Karpas-422 (cell line): ENCODE data around the gene COL2A1. TPM values are rescaled to one million over a fixed set of nuclear protein-coding genes. Genes with fewer than 3 reads are reported as not detected.

ENCODE experiments used
- DNase-seq: peaks from one replicate; pipeline ENCODE4 v3.0.0-alpha.2; 2015
- H2AFZ ChIP-seq: fragments of 200-600 bp; sonication (generic); 2 replicates; pipeline ENCODE4 v1.6.1; 2014; ENCODE audit warnings: antibody characterized with exemption, low read length, mixed read lengths
- H3K27ac ChIP-seq: fragments of 200-600 bp; sonication (generic); 2 replicates; pipeline ENCODE4 v1.5.1; 2014; ENCODE audit warnings: mild to moderate bottlenecking, low read length, moderate library complexity
- H3K27me3 ChIP-seq: fragments of 200-600 bp; sonication (generic); 2 replicates; pipeline ENCODE4 v1.6.1; 2014; ENCODE audit warnings: low read length, mixed read lengths
- H3K36me3 ChIP-seq: fragments of 200-600 bp; sonication (generic); 2 replicates; pipeline ENCODE4 v1.6.1; 2014; ENCODE audit warnings: low read length, mixed read lengths; ENCODE audit not compliant: insufficient read depth
- H3K4me1 ChIP-seq: fragments of 200-600 bp; sonication (generic); 2 replicates; pipeline ENCODE4 v1.6.1; 2014; ENCODE audit warnings: mild to moderate bottlenecking, low read length, mixed read lengths
- H3K4me2 ChIP-seq: fragments of 200-600 bp; sonication (generic); 2 replicates; pipeline ENCODE4 v1.6.1; 2014; ENCODE audit warnings: low read length, low read depth, mild to moderate bottlenecking; ENCODE audit not compliant: poor library complexity, severe bottlenecking
- H3K4me3 ChIP-seq: fragments of 200-600 bp; sonication (generic); 2 replicates; pipeline ENCODE4 v1.5.1; 2014; ENCODE audit warnings: mild to moderate bottlenecking, antibody characterized with exemption, low read length, mixed read lengths
- H3K79me2 ChIP-seq: fragments of 200-600 bp; sonication (generic); 2 replicates; pipeline ENCODE4 v1.6.1; 2014; ENCODE audit warnings: mild to moderate bottlenecking, low read length, mixed read lengths
- H3K9ac ChIP-seq: fragments of 200-600 bp; sonication (generic); 2 replicates; pipeline ENCODE4 v1.6.0; 2014; ENCODE audit warnings: low read length
- H3K9me2 ChIP-seq: fragments of 200-600 bp; sonication (generic), shearing (Covaris generic); replicated peaks from 2 replicates; pipeline ENCODE4 v1.6.0; 2014; ENCODE audit warnings: mild to moderate bottlenecking, low read length, moderate library complexity; ENCODE audit not compliant: insufficient read depth
- H3K9me3 ChIP-seq: fragments of 300-700, 200-600 bp; sonication (generic); 2 replicates; pipeline ENCODE4 v1.6.1; 2014; ENCODE audit warnings: low read length, mixed read lengths
- H4K20me1 ChIP-seq: fragments of 200-600 bp; sonication (generic); 2 replicates; pipeline ENCODE4 v1.6.1; 2014; ENCODE audit warnings: mild to moderate bottlenecking, antibody characterized with exemption, low read length, low read depth; ENCODE audit not compliant: insufficient read depth
- total RNA-seq: library from RNA; depleted of rRNA; stranded (reverse); fragments of >200 nt; shearing (Covaris generic); gene quantifications from 2 replicates; pipeline ENCODE4 v1.2.3, GENCODE V29; 2014; ENCODE audit warnings: low replicate concordance; rRNA removed

Gene COL2A1
- total RNA-seq: not detected in 2 replicates

DNA sequence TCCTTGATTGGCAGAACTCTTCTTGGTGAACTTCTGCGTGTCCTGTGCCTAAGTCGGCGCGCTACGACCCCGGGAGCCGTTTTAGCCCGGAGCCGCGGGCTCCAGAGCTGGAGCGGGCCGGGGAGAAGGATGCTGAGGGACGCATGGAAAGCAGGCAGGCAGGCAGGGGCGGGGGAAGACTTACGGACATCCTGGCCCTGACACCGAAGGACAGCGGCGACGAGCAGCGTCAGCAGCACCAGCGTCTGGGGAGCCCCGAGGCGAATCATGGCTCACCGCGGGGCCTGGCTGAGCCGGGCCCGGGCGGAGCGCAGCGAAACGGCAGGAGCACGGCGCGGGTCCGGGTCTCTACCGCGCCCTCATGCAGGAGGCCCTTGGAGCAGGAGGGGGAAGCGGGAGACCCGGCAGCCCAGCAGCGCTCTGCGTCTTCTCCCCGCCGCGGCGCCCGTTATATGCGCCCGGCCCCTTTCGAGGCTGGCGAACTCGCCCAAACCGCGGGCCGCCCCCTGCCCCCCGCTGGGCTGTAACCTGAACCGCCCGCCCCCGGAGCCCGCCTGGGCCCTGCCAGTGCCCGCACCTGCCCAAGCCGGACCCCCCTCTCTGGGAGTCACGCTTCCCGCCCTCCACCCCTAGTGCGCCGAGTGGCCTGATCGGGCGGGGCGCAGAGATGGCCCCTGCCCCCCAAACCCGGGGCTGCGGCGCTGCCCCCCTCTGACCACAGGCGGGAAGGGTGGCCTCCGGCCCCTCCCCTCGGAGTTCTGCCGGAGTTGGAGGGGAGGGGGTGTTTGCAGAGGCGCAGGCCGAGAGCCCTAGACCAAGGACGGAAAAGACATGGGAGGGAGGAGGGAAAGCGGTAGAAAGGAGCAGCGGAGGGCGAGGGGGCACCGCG, at the start of gene COL2A1:
TSS of gene COL2A1 (minus strand) at position 424 of the 889 bp plus-strand sequence. CDS start at position 269, 155 bp downstream.
- no peak within 1 kb of the TSS for H3K4me3 ChIP-seq
- DNase-seq: no peak

DNA sequence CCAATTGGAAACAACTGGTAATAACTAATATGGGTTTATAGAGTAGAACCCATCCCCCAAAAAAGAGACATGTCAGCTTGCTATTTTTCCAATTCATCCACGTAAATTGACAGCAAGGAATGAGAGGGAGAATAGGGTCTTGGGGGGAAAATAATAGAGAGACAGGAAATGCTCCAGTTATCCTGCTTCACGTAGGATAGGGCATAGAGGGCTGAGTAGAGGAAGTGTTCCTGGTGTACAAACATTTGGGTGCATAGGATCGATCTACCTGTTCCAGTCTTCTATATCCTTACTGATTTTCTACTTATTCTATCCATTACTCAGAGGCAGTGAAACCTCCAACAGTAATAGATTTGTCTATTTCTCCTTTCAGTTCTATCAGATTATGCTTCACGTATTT, 49.6 kb upstream of the COL2A1 start:
- Histone ChIP-seq H3K4me3 (no peak overlapping the region), H3K79me2 (no peaks in the 10 kb centered on the region), H3K9me3 (no peaks in the 10 kb centered on the region; the same call in 1 of the 2 replicates), H3K36me3 (peaks cover 5% of the 10 kb centered on the region; the same call in 1 of the 2 replicates), H2AFZ (no peak overlapping the region), H4K20me1 (no peaks in the 10 kb centered on the region), H3K4me1 (no peaks in the 10 kb centered on the region), H3K9ac (no peak overlapping the region), H3K9me2 (no peaks in the 10 kb centered on the region), H3K4me2 (no peak overlapping the region), H3K27ac (no peak overlapping the region), H3K27me3 (no peaks in the 10 kb centered on the region)
- no peak for DNase-seq

More for the DNA sequence above, at the start of gene COL2A1:
- H3K27ac ChIP-seq: no peak within 1 kb of the TSS
- H3K36me3 ChIP-seq: no peaks in the 10 kb centered on the region
- no peaks in the 10 kb centered on the region for H3K79me2 ChIP-seq
- H3K27me3 ChIP-seq: no peaks in the 10 kb centered on the region
- no peak within 1 kb of the TSS for H3K9ac ChIP-seq
- H2AFZ ChIP-seq: no peak within 1 kb of the TSS
- no peaks in the 10 kb centered on the region for H3K9me2 ChIP-seq
- H3K4me1 ChIP-seq: no peaks in the 10 kb centered on the region
- no peaks in the 10 kb centered on the region for H4K20me1 ChIP-seq
- H3K4me2 ChIP-seq: no peak within 1 kb of the TSS
- no peaks in the 10 kb centered on the region for H3K9me3 ChIP-seq

DNA sequence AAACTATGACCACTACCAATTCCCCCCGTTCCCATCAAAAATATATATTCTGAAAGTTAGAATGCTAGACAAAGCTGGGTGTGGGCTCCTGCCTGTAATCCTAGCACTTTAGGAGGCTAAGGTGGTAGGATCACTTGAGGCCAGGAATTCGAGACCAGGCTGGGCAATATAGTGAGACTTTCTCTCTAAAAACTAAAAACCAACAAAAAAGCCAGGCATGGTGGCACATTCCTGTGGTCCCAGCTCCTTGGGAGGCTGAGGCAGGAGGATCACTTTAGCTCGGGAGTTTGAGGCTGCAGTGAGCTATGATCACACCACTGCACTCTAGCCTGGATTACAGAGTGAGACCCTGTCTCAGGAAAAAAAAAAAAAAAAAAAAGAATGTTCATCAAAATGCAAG, 48.8 kb upstream of the COL2A1 start:
- Histone ChIP-seq H2AFZ (no peak overlapping the region), H3K27ac (no peak overlapping the region), H3K9ac (no peak overlapping the region), H3K4me3 (no peak overlapping the region), H3K9me3 (no peaks in the 10 kb centered on the region), H4K20me1 (no peaks in the 10 kb centered on the region), H3K4me1 (no peaks in the 10 kb centered on the region), H3K4me2 (no peak overlapping the region), H3K79me2 (no peaks in the 10 kb centered on the region), H3K36me3 (no peaks in the 10 kb centered on the region; the same call in 1 of the 2 replicates), H3K9me2 (no peaks in the 10 kb centered on the region), H3K27me3 (no peaks in the 10 kb centered on the region)
- DNase-seq: no peak

DNA sequence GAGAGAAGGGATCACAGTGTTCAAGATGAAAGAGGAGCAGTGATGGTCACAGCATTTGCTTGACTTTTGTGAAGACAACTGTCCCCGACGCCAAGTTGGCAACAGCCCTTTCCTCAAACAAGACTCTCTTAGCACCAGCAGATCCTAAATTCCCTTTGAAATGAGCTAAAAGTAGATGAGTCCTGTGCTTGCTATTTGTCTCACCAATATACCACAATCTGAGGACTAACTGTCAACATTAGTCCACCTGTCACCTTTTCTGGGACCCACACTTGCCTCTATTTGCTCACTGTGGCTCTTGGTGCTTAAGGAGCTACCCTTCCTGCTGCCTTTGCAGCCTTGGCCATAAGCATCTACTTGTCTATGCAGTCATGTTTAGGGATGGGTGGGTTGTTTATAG, 47.4 kb upstream of the COL2A1 start:
- Histone ChIP-seq H3K27me3 (no peaks in the 10 kb centered on the region), H3K4me2 (no peak overlapping the region), H3K27ac (no peak overlapping the region), H3K9me3 (no peaks in the 10 kb centered on the region), H3K36me3 (no peaks in the 10 kb centered on the region; the same call in 1 of the 2 replicates), H3K9ac (no peak overlapping the region), H3K4me3 (no peak overlapping the region), H2AFZ (no peak overlapping the region), H4K20me1 (no peaks in the 10 kb centered on the region), H3K4me1 (no peaks in the 10 kb centered on the region), H3K79me2 (no peaks in the 10 kb centered on the region), H3K9me2 (no peaks in the 10 kb centered on the region)
- DNase-seq: no peak

DNA sequence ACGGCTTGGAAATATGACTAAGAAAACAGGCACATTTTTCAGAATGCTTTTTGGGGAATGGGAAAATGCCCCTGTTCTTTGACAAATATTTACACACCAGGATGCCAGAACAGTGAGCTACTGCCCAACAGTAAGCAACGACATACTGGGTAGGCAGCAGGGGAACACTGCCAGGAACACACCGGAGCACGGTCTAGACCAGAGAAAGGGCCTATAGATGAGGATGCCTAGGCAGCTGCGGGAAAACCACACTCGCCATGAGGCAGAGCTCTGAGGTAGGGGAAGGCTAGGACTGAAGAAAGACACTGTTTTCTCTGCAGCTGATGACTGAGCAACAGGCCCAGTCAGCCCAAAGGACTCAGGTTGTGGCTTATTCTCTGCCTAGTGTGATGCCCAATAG, 45.9 kb upstream of the COL2A1 start:
- H3K4me1 ChIP-seq: no peaks in the 10 kb centered on the region
- no peak overlapping the region for H2AFZ ChIP-seq
- no peak overlapping the region for H3K4me2 ChIP-seq
- no peaks in the 10 kb centered on the region for H3K27me3 ChIP-seq
- H3K9me3 ChIP-seq: no peaks in the 10 kb centered on the region
- H3K36me3 ChIP-seq: peaks cover 3% of the 10 kb centered on the region; the same call in 1 of the 2 replicates
- H3K27ac ChIP-seq: no peak overlapping the region
- H3K4me3 ChIP-seq: no peak overlapping the region
- DNase-seq: no peak
- H3K9ac ChIP-seq: no peak overlapping the region
- no peaks in the 10 kb centered on the region for H3K9me2 ChIP-seq
- H4K20me1 ChIP-seq: no peaks in the 10 kb centered on the region
- H3K79me2 ChIP-seq: no peaks in the 10 kb centered on the region

DNA sequence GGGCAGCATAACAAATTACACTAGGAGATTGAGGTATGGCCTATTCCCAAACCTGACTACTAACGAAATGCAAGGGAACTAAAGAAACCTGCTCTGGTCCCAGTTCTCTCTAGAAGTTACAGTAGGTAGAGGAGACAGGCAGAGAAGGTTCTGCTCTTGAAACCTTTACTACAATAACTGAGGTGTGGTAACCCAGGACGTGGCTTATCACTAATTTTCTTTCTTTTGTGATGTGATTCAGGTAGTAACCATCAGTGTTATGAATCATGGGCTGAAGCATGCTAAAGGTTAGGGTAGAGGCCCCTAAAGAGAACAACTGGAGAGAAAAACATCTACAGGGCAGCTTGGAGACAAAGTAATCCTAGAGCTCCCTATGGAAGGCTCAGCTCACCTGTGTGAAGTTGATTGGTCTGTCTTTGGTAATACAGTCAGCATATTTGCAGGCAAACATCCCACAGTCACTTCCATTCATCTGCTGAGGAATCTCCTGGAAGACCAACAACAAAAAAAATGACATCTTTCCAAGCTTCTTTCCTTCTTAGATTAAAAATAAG, 41.8 kb upstream of the COL2A1 start:
- no peak overlapping the region for H3K4me3 ChIP-seq
- H3K9ac ChIP-seq: no peak overlapping the region
- no peak overlapping the region for H3K27ac ChIP-seq
- H3K4me1 ChIP-seq: no peaks in the 10 kb centered on the region
- no peaks in the 10 kb centered on the region for H3K27me3 ChIP-seq
- H3K36me3 ChIP-seq: peaks cover 10% of the 10 kb centered on the region; the same call in 1 of the 2 replicates
- H2AFZ ChIP-seq: no peak overlapping the region
- no peak overlapping the region for H3K4me2 ChIP-seq
- H4K20me1 ChIP-seq: no peaks in the 10 kb centered on the region
- H3K9me3 ChIP-seq: no peaks in the 10 kb centered on the region
- no peaks in the 10 kb centered on the region for H3K9me2 ChIP-seq
- no peak for DNase-seq
- no peaks in the 10 kb centered on the region for H3K79me2 ChIP-seq

DNA sequence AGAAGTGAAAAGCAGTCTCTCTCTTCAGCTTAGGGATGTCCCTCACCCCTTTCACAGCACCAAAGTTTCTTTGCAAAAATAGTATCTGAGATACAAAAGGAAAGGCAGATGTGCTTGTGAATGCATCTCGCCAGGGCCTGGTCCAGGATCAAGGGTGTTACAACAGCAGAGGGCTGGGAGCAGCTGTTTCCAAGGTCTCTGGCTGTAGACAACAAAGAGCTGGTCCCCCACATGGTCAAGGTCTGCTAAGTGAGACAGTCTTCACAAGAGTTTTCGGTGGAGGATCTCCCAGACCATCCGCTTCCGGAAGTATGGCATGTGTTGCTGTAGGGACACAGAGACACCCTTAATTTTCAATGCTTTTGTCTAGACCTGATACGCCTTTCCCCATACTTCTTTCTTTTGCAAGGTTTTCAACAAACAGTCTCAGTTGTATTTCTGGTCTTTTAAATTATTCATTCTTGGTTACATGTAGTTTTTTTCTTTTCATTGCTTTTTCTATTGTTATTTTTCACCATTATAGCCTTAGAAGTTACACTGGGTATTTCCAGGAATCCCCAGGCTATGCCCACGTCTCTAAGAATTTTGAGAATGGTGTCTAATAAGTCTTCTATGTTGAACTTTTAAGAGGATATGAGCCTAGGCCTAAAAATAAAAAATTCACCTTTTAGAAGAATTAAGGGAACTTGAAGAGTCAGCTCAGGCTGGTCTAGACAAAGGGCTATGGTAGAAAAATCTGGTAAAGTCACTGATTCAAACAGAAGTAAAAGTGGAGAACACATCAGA, 41.0 kb upstream of the COL2A1 start:
- Histone ChIP-seq H3K9ac (no peak overlapping the region), H3K27me3 (no peaks in the 10 kb centered on the region), H3K79me2 (no peaks in the 10 kb centered on the region), H2AFZ (no peak overlapping the region), H4K20me1 (no peaks in the 10 kb centered on the region), H3K4me3 (no peak overlapping the region), H3K4me2 (no peak overlapping the region), H3K9me3 (no peaks in the 10 kb centered on the region), H3K9me2 (no peaks in the 10 kb centered on the region), H3K4me1 (peaks cover 2% of the 10 kb centered on the region), H3K27ac (no peak overlapping the region), H3K36me3 (peaks cover 10% of the 10 kb centered on the region; the same call in 1 of the 2 replicates)
- no peak for DNase-seq

DNA sequence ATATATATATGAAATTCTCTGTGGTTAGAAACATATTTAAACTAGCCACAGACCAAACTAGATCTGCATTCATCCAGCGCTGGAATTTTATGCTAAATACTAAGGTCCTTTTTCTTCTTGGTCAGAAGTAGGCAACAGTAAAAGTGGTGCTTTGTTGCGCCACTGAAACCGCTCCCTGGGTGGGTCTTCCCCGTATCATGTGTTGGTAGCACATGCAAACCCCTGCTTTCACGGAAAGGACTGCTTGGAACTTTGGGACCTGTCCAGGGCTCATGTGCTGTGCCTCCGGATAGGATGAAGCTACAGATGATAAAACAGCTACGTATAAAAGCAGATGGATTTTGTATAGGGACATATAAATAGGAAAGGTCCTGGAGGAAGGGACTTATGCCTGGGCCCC, 40.1 kb upstream of the COL2A1 start:
- Histone ChIP-seq H2AFZ (no peak overlapping the region), H3K4me2 (no peak overlapping the region), H3K79me2 (no peaks in the 10 kb centered on the region), H3K4me1 (peaks cover 9% of the 10 kb centered on the region), H3K4me3 (no peak overlapping the region), H3K9me3 (no peaks in the 10 kb centered on the region), H3K9me2 (no peaks in the 10 kb centered on the region), H3K9ac (no peak overlapping the region), H3K36me3 (peaks cover 10% of the 10 kb centered on the region; the same call in 1 of the 2 replicates), H3K27me3 (no peaks in the 10 kb centered on the region), H4K20me1 (no peaks in the 10 kb centered on the region), H3K27ac (no peak overlapping the region)
- no peak for DNase-seq
